Activated CD4-positive, alpha-beta T cell treated with anti-CD3 and anti-CD28 coated beads, Interleukin-2, amount 50 U/mL, for 16 hours (primary cell): ENCODE data around the gene GNB1L.

Experiments used
- DNase-seq: peaks from one replicate; pipeline ENCODE4 v3.0.0-alpha.2; 2020

Gene GNB1L

GRCh38 chr22:19745155-19746101, 109.2 kb downstream of the GNB1L start:
- no peak for DNase-seq

- no peak for DNase-seq
Measured at GRCh38 chr22:19744350-19745006, 110.2 kb downstream of the GNB1L start.

- no peak for DNase-seq
Measured at GRCh38 chr22:19743651-19744050, 111.0 kb downstream of the GNB1L start.

- DNase-seq: no peak
Measured at GRCh38 chr22:19743081-19743480, 111.6 kb downstream of the GNB1L start.

- no peak for DNase-seq
Measured at GRCh38 chr22:19742160-19743066, 112.3 kb downstream of the GNB1L start.

- no peak for DNase-seq
Measured at GRCh38 chr22:19741053-19741452, 113.6 kb downstream of the GNB1L start.

- no peak for DNase-seq
Measured at GRCh38 chr22:19740586-19740985, 114.1 kb downstream of the GNB1L start.

GRCh38 chr22:19739911-19740449, 114.7 kb downstream of the GNB1L start:
- no peak for DNase-seq

- no peak for DNase-seq
Measured at GRCh38 chr22:19739448-19739895, 115.2 kb downstream of the GNB1L start.

GRCh38 chr22:19738664-19739447, 115.8 kb downstream of the GNB1L start:
- no peak for DNase-seq

GRCh38 chr22:19737846-19738663, 116.6 kb downstream of the GNB1L start:
- no peak for DNase-seq

GRCh38 chr22:19735665-19736510, 118.8 kb downstream of the GNB1L start:
- DNase-seq: no peak

- no peak for DNase-seq
Measured at GRCh38 chr22:19734837-19735382, 119.8 kb downstream of the GNB1L start.

- DNase-seq: no peak
Measured at GRCh38 chr22:19734163-19734562, 120.5 kb downstream of the GNB1L start.

- no peak for DNase-seq
Measured at GRCh38 chr22:19733755-19734154, 120.9 kb downstream of the GNB1L start.
